ENCODE measurements around the gene TSKU.

GRCh38 chr11:76756341-76756741 is 26.8 kb upstream of the TSKU start:
- TF ChIP-seq JUNB (CRISPR knock-in tag; conservative IDR thresholded peaks at IDR 0.05) = no peak
- no peak for TF ChIP-seq CTCF (IDR thresholded peaks at IDR 0.05 in 2 of 3, conservative IDR thresholded peaks at IDR 0.05 in 1 of 3; ENCODE audit: insufficient read depth in 2 of 3, low read depth in 1 of 3, low read length in 3 of 3)
- TF ChIP-seq TOE1 (IDR thresholded peaks at IDR 0.05; ENCODE audit: borderline replicate concordance) = no peak
- no peak for TF ChIP-seq TOE1 (CRISPR knock-in tag; IDR thresholded peaks at IDR 0.05; ENCODE audit: borderline replicate concordance, low read depth)
- TF ChIP-seq ELK1 (CRISPR knock-in tag; IDR thresholded peaks at IDR 0.05) = no peak
- TF ChIP-seq E4F1 (CRISPR knock-in tag; IDR thresholded peaks at IDR 0.05; ENCODE audit: borderline replicate concordance) = no peak

All from K562 (cell line).